Frontal cortex (tissue), 4 donors: ENCODE results near the gene CDKN1C. TPM values are rescaled to one million over a fixed set of nuclear protein-coding genes. Genes with fewer than 3 reads are reported as not detected.

Experiments
- DNase-seq, 2 donors: peaks; one replicate each; pipeline ENCODE4 v3.0.0; 2012; ENCODE audit warnings: low spot score in 2 of 2
- FAIRE-seq: peaks from 2 replicates; lab custom pipeline; 2012; peaks lifted over from hg19 to GRCh38; lab: Jason Lieb, UNC
- total RNA-seq: library from RNA; depleted of rRNA; stranded (reverse); fragments of >200 nt; gene quantifications from one replicate; pipeline ENCODE4 v1.2.3, GENCODE V29; 2014
- donor health status: control.
- donor health status: control.
- donor health status: control.

The CDKN1C gene
- total RNA-seq, 1 donor from 2014 or later: 36.7 TPM

DNA sequence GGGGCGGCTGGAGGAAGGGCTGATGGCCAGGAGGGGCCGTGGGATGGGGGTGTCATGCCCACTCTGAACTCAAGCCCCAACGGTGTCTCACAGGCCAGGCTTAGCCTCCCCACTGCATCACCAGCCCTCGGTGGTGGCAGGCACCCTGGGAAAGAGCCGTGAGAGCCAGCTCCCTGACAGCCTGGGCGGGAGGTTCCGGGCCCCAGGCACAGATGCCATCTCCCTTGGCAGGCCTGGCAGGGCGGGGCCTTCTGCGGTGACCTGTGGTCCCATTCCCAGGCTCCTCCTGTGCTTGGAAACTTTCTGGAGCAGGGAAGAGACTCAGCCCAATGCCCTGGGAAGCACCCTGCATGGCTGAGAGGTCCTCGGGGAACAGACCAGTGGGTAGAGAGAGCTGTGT is 38.8 kb upstream of the CDKN1C start:
- no peak for DNase-seq
- no peak for FAIRE-seq

DNA sequence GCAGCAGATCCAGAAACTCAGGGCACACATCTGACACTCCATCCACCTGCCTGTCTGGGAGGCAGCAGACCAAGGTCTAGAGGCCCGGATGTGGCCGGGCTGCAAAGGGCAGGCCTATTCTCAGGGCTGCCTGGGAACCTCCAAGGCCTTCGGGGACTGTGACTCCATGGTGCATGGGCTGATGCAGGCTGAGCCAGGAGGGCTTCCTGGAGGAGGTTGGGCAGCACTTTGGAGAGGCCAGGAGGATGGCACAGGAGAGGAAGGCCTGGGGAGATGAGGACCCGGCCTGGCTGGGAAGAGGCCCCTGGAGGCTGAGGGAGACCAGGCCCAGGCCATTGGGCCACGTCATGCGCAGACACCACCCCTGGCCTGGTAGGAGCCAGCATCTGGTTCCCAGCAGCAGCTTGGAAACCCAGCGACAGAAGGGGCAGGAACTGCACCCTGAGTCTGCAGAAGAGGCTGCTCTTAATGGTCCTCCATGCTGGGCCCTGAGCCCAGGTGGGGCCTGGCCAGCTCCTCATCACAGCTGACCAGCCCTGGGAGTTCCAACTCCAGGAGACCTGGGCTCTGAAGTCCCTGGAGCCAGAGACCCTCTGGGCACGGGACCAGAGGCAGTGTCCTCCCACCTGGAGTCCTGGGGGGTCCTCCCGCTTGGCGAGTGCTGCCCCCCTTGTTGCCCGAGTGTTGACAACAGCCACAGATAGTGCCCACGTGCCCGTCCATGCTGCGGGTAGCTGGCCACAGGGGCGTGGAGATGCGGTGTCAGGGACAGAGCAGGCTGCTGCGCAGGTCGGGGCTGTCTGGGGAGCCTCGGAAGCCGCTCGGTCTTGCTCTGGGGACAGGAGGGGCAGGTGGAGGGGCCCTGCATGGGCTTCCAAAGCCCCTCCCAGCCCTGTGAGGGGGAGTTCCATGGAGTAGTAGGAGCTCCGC is 38.1 kb upstream of the CDKN1C start:
- no peak for DNase-seq
- no peak for FAIRE-seq

DNA sequence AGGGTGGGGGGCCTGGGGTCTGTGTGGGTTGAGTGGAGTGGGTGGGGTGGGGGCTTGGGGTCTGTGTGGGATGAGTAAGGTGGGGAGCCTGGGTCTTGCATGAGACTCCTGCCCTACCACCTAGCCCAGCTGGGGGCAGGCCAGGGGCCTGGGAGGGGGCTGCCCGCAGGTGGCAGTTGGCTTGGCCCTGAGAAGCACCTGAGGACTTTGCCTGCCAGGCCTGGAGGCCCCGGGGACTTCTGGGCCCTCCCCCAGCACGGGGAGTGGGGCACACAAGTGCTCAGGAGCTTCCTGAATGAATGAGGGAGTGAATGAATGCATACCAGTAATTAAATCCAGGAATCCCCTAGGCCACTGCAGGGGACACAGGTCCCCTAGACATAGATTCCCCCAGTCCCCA is 37.1 kb upstream of the CDKN1C start:
- FAIRE-seq (no peak), DNase-seq (no peak)

DNA sequence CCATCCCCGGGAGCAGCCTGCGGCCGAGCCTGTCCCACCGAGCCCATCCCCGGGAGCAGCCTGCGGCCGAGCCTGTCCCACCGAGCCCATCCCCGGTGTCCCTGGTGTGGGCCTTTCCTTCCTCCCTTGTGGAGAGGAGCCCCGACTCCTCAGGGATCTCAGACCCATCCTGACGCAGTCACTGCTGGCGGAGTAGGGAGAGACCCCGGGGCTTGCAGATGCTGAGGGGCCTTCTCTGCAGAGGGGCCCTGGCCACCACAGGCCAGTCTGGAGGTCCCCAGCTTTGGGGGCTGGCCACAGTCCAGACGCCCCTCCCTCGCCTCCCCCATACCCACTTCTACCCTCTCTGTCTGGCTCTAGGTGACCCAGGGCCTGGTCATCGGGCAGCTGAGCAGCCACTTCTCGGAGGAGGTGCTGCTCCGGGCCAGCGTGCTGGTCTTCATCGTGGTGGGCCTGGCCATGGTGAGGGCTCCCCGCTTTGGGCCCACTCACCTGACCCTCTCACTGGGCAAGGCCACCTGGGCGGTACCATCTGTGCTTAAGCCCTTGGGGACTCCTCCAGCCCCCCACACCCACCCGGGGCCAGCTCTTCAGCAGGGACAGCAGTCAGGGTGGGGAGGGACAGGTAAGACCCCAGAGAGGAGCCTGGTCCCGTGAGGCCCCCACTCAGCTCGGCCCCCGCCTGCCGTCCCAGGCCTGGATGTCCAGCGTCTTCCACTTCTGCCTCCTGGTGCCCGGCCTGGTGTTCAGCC is 36.3 kb upstream of the CDKN1C start:
- FAIRE-seq (no peak), DNase-seq (no peak)

DNA sequence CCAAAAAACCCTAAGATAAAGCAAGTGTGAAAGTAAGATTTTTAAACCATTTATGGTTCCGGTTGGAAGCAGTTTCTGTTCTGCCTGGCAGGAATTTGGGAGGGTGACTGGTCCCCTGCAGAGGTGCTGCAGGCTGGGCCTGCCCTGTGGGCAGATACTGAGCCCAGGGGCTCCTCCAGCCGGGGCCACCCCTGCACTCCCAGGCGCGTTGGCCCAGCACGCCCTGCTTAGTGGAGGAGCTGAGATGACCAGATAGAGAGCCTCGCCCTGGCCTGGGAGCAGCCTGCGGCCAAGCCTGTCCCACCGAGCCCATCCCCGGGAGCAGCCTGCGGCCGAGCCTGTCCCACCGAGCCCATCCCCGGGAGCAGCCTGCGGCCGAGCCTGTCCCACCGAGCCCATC is 35.7 kb upstream of the CDKN1C start:
- DNase-seq: no peak

DNA sequence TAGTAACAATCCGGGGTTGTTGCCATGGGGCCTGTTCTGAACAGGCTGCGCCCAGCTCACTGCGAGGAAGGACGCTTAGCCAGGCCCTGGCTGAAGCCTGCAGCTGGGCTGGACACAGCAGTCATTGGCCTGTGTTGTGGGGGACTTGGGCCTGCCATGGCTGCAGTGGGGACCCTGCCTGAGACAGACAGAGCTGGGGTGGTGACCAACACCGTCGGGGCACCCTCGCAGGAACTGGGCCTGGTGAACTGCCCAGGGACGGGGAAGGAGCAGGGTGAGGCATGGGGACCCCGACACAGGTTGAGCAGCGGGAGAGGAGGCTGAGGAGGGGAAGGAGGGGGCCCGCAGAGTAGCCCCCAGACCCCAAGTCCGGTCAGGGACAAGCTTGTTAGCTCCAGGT is 34.8 kb upstream of the CDKN1C start:
- no peak for FAIRE-seq
- no peak for DNase-seq

More for the DNA sequence above, 35.7 kb upstream of the CDKN1C start:
- FAIRE-seq: no peak

DNA sequence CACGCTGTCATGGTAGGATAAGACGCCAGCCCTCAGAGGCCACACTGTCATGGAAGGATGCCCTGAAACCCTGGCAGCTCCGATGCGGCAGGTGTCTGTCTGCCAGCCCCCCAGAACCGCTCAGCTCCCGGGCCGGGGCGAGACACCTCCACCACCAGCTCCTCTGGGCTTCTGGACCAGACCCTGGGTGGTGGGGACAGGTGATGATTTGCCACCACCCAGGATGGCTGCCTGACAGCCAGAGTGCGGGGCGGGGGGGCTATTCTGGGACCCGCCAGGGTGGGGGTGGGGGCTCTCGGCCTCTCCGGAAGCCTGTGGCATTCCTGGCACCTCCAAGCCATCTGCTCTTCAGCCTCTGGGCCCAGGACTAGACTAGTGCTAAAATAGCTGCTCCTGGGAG is 34.3 kb upstream of the CDKN1C start:
- DNase-seq (no peak), FAIRE-seq (no peak)

DNA sequence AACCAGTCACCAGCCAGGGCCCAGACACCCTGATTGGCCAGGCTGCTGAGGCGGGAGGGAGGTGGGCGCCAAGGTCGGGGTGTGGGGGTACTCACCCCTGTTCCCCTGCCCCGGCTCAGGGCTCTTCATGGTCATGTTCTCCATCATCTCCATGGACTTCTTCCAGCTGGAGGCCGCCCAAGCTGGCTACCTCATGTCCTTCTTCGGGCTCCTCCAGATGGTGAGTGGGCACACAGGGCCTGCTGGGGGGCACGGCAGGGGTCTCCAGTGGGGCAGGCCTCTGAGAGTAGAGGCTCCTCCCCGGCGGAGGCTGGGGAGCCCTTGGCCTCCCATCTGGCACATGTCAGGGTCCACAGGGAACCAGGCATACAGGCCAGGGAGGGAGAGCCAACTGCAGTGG is 33.6 kb upstream of the CDKN1C start:
- no peak for FAIRE-seq
- DNase-seq: no peak

DNA sequence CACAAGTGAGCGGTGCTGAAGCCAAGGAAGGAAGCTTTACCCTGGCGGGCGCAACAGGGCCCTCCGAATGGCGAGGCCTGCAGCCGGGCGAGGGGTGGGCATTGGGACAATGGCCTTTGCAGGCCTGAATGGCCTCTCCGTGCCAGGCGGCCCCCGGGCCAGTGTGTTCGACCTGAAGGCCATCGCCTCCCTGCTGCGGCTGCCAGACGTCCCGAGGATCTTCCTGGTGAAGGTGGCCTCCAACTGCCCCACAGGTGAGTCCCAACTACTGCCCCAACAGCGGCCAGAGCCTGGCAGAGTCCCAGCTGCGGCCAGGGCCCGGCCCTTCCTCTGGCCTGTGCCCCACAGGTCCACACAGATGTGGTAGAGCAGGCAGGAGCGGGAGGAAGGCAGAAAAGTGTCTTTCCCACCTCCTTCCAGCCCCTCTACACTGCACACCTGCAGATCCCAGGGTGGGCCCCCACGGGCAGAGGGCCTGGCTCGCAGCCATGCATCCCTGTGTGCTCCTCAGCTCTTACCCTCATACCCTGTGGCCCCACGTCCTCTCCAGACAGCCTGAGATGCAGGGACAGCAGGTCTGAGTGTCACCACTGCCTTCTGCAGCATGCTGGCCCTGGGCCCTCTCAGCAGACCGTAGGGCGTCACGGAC is 32.4 kb upstream of the CDKN1C start:
- DNase-seq (no peak), FAIRE-seq (no peak)

DNA sequence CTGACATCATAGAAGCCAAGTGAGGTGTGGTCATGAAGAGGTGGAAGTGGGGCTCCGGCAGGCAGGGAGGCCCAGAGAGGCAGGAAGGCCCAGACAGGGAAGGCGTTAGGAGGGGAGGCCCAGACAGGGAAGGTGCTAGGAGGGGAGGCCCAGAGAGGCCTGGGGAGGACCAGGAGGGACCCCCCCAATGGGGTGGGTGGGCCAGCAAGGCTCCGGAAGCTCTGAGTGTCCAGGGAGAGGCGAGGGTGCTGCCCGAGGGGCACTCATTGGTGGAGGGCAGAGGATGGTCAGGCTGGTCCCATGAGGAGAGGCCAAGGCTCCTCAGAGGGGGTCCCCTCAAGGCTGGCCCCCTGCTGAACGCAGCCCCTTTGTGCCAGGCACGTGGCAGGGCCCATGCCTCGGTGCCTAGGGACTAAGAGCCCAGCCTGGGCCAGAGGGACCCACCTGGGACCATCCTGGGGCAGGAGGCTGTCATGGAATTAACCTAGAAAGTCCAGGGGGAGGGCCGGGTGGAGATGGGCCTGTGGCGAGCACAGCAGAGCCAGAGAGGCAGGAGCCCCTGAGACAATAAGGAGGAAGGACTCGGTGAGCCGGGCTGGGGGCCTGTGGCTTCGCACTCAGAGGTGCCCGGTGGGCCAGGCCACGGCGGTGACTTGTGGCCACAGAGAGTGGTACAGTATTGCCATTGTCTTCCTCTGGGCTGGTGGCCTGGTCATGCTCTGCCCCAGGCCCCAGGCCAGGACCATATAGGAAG is 31.5 kb upstream of the CDKN1C start:
- no peak for DNase-seq
- no peak for FAIRE-seq

DNA sequence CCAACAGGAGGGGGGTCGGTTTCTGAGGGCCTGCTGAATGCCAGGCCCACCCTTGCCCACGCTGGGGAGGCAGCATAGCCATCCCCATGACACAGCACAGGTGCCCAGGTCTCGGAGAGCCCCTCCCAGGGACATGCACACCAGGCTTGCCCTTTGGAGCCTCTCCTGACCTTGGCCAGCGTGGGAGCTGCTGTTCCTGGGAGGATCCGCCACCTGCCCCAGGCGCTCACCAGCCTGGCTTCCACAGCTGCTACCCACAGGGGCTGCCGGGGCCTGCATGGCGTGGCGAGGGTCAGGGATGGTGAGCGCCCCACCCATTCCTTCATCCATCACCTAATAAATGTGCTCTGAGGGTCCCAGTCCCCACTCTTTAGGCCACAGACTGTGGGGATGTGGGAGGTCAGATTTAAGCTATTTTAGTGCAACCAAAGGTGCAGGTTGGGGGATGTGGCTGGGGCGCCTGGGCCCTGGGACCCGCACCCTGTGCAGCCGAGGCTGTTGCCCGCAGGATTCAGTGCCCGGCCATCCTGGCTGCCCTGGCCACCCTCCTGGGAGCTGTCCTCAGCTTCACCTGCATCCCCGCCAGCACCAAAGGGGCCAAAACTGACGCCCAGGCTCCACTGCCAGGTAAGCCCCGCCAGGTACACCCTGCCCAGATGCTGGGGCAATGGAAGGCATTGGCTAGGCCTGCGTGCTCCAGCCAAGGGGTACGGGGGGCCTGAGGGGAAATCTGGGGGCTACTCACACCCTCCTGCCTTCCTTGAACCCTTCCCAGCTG is 30.7 kb upstream of the CDKN1C start:
- DNase-seq (no peak), FAIRE-seq (no peak)

DNA sequence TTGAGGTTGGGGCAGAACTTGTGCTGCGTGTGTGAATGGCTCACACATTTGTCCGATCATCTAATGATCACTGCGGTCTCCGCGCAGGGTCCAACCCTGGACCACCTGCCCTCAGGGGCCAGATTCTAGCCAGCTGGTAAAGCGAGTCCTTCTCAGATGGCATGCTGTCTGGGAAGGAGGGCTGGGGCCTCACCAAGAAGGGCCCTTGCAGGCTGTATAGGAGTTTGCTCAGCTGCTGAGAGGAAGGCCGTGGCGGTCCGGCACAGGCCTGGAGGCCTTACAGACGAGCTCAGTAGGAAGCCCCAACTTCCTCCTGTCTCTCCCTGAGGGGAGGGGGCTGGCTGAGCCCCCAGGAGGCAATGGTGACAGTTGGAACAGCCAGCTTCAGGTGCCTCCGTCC is 29.9 kb upstream of the CDKN1C start:
- FAIRE-seq: no peak
- DNase-seq: no peak

DNA sequence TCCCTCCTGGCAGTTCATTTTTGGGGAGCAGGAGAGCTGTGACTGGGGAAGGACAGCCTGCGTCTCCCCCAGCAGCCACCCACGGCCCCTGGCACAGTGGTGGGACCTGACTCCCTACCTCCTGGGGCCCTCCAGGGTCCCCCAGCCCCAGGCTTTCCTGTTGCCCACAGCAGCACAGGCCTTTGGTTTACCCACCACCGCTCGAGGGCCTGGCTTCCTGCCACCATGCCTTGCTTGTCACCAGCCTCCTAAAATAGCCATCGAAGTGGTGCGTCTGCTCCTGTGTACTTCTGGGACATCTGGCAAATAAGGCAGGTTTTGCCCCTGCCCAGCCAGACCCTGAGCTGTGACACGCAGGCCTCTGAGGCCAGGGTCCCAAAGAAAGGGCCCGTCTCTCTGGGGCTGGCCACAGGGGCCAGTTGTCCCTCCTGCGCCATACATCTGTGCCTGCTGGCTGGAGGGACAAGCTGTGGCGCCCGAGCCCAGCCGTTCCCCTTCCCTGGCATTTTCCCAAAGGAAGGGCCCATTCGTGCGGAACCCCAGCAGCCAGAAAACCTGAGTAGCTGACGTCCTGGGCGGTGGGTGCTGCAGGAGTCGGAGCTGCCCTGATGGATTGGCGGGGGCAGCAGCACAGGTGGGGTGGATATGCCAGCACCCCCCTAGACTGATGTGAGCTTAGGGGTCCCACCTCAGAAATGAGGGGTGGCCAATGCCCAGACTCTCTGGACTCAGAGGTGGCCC is 29.1 kb upstream of the CDKN1C start:
- no peak for DNase-seq
- no peak for FAIRE-seq

DNA sequence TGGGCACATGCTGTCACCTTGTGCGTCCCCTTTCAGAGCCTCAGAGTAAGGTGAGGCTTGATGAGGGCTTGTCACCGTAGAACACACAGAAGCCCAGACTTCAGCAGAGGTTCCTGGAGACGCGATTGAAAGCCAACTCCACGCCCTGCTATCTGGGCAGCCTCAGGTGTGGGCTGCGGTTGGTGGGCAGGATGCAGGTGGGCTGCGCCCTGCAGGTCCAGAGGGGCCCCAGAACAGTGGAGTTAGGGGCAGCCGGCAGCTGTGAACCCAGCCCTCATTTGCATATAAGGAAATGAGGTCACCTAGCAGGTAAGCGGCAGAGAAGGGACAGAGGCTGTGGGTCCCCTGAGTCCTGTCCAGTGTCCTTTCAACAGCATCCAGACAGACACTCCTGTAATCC is 28.2 kb upstream of the CDKN1C start:
- DNase-seq: no peak
- no peak for FAIRE-seq

DNA sequence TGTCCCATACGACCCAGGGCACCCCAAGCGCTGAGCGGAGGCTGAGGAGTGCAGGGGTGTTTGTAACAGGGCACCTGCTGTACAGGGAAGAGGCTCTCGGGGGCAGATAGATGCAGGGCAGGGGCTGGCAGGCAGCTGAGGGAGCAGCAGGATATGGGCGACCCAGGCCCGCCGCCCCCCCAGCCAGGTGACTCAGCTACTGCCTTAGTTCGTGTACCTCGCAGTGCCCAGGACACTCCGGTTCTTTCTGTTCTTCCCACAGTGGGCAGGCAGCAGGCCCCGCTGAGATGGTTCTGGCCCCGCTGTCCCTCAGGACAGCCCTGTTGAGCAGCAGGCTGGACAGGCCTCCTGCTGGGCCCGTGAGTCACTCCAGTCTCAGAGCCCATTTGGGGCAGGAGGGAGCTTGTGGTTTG is 27.4 kb upstream of the CDKN1C start:
- DNase-seq (no peak), FAIRE-seq (no peak)

DNA sequence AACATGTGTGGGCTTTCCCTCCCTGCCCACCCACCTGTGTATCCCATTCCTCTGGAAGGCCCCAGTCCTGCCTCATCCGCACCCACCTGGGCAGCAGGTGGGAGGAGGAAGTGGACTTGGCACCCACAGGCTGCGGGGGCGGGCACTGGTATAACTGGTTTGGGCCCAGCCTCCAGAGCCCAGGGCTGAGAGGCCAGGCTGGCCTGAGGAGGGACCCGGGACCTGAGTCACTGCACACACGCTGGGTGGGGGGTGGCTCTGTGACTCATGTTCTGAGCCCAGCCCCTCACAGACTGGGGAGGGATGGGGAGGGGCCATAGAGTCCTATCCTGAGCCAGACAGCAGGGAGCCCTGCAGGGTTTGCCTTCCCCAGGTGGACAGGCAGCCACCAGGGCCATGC is 26.9 kb upstream of the CDKN1C start:
- FAIRE-seq: no peak

DNA sequence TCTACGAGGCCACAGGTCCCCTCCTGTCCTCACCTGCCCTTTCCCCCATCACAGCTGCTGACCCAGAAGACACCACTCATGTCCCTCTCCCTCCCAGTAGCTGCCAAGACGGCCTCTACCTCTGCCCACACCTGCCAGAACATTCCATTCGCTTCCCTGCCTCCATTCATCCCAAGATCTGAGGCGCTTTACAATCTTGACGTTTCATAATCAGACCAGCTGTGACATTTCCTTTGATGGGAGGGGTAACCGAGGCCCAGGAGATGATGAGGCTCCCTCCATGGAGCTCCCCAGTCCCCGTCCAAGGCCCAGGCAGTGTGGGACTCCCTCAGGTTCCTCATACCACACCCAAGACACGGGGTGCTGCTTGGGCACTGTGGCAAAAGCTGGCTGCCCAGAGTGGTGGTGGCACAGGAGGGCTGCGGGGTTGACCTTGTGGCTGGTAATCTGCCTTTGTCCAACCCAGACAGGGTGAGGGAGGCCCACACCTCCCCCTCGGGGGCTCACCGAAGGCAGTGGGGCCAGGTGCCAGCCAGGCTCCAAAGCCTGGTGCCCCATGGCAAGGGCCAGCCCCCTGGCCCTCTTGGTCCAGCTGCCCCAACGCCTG is 26.3 kb upstream of the CDKN1C start:
- FAIRE-seq (no peak), DNase-seq (no peak)

More for the DNA sequence above, 26.9 kb upstream of the CDKN1C start:
- DNase-seq: no peak

DNA sequence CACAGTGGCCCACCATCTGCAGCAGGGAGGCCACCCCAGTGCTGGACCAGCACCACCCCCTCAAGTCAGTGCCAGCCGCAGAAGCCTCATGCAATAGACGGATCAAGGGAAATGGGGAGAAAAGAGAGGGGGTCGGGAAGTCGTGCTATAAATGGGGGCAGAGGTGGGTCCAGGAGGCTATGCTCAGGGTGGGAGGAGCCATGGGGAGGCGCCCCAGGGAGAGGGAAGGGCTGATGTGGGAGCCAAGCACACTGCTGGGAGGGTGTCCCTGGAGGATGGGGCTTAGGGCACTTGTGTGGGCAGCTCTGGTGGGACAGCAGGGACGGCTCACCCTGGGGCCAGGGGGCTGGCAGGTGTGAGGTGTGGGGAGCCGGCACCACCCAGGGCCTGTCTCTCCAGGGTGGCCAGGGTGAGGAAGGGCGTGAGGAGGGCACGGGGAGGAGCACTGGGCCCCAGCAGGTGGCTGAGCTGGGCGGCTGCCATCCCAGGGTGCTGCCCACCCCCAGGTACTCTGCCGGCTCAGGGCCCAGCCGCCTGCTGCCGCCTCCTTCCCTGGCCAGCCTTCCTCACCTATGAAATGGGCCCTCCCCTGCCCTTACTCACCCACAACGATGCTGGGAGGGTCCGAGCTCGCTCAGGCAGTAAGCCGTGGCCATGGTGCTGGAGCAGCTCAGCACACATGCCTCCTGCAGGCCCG is 25.7 kb upstream of the CDKN1C start:
- DNase-seq: no peak
- FAIRE-seq: no peak
